ENCODE results near the gene IKBKE. TPM values are rescaled to one million over a fixed set of nuclear protein-coding genes. Genes with fewer than 3 reads are reported as not detected.

The IKBKE gene
- total RNA-seq, 1 experiment from 2014 or later, result 5.1 TPM

GRCh38 chr1:206505702-206506355 is 35.6 kb downstream of the IKBKE start:
- Histone ChIP-seq H2AFZ (ENCODE audit: low read depth, low read length, poor library complexity, severe bottlenecking) (peak overlapping the region; percentile 32), H4K20me1 (ENCODE audit: insufficient read depth) (no peaks in the 10 kb centered on the region), H3K36me3 (ENCODE audit: control insufficient read depth in 1 of 2, insufficient read depth in 2 of 2, low read length in 2 of 2) (no peaks in the 10 kb centered on the region), H3K9ac (ENCODE audit: low read length) (no peak overlapping the region), H3K4me3 (replicated peaks in 1 of 2; ENCODE audit: low read depth in 1 of 2, low read length in 2 of 2) (no peak overlapping the region), H3K27ac (ENCODE audit: low read depth, low read length) (no peak overlapping the region), H3K9me3 (ENCODE audit: control insufficient read depth in 1 of 2, insufficient read depth in 1 of 2, low read depth in 1 of 2, low read length in 2 of 2) (no peaks in the 10 kb centered on the region), H3K4me2 (ENCODE audit: low read length) (no peak overlapping the region), H3K4me1 (ENCODE audit: control insufficient read depth in 1 of 2, insufficient read depth in 2 of 2, low read length in 2 of 2) (peaks cover 31 to 67% of the 10 kb centered on the region in 2 experiments), H3K9me2 (ENCODE audit: insufficient read depth) (no peaks in the 10 kb centered on the region), H3K27me3 (ENCODE audit: insufficient read depth, low read length) (no peaks in the 10 kb centered on the region), H3K79me2 (ENCODE audit: insufficient read depth, low read length) (no peaks in the 10 kb centered on the region)
- no peak for ATAC-seq
- ChIA-PET RAD21 (ENCODE audit: low non-redundant PET in 1 of 2, low total read pairs in 2 of 2, uncharacterized antibody in 2 of 2, unreplicated experiment in 2 of 2) (no interaction called here), CTCF (interaction anchor here (0.8 kb wide), 1 partner anchor 11 kb away, joined by 3 read pairs; no protein-coding TSS in a partner anchor), POLR2A (no interaction called here)
- intact Hi-C loops (cut with micrococcal nuclease), result no loop called here
- BruUV-seq (replicated peaks), result no TSS peak
- TF ChIP-seq RAD21 (IDR thresholded peaks at IDR 0.05; ENCODE audit: low read depth), result peak; percentile 66
- TF ChIP-seq CTCF (IDR thresholded peaks at IDR 0.05 in 2 of 3, conservative IDR thresholded peaks at IDR 0.05 in 1 of 3; ENCODE audit: borderline replicate concordance in 1 of 3, insufficient read depth in 1 of 3, low read depth in 2 of 3, low read length in 2 of 3), result peak in 2 of 3 experiments; percentile 61 to 68; a peak in 5 of 6 replicates
- no peak for TF ChIP-seq SRF (IDR thresholded peaks at IDR 0.05; ENCODE audit: low read depth)
- no peak for DNase-seq (ENCODE audit: low read depth, low spot score)

GRCh38 chr1:206506405-206507283 is 36.4 kb downstream of the IKBKE start:
- Histone ChIP-seq H3K4me3 (replicated peaks in 1 of 2; ENCODE audit: low read depth in 1 of 2, low read length in 2 of 2) (peak overlapping the region; percentile 40 to 55), H3K4me2 (ENCODE audit: low read length) (peak overlapping the region; percentile 72), H3K9me3 (ENCODE audit: control insufficient read depth in 1 of 2, insufficient read depth in 1 of 2, low read depth in 1 of 2, low read length in 2 of 2) (no peaks in the 10 kb centered on the region), H3K9ac (ENCODE audit: low read length) (no peak overlapping the region), H3K4me1 (ENCODE audit: control insufficient read depth in 1 of 2, insufficient read depth in 2 of 2, low read length in 2 of 2) (peaks cover 23 to 67% of the 10 kb centered on the region in 2 experiments), H4K20me1 (ENCODE audit: insufficient read depth) (no peaks in the 10 kb centered on the region), H2AFZ (ENCODE audit: low read depth, low read length, poor library complexity, severe bottlenecking) (peak overlapping the region; percentile 32), H3K9me2 (ENCODE audit: insufficient read depth) (no peaks in the 10 kb centered on the region), H3K27ac (ENCODE audit: low read depth, low read length) (no peak overlapping the region), H3K79me2 (ENCODE audit: insufficient read depth, low read length) (no peaks in the 10 kb centered on the region), H3K27me3 (ENCODE audit: insufficient read depth, low read length) (no peaks in the 10 kb centered on the region), H3K36me3 (ENCODE audit: control insufficient read depth in 1 of 2, insufficient read depth in 2 of 2, low read length in 2 of 2) (no peaks in the 10 kb centered on the region)
- ATAC-seq (no peak), DNase-seq (ENCODE audit: low read depth, low spot score) (no peak)
- intact Hi-C loops (cut with micrococcal nuclease), result no loop called here
- no TSS peak for BruUV-seq (replicated peaks)
- POLR2A ChIA-PET, result no interaction called here
- CTCF ChIA-PET, result no interaction called here
- RAD21 ChIA-PET (ENCODE audit: low non-redundant PET in 1 of 2, low total read pairs in 2 of 2, uncharacterized antibody in 2 of 2, unreplicated experiment in 2 of 2), result no interaction called here
- TF ChIP-seq YY1 (IDR thresholded peaks at IDR 0.05; ENCODE audit: extremely low read depth, insufficient replicate concordance, low read depth, low read length) (no peak), ELF1 (IDR thresholded peaks at IDR 0.05; ENCODE audit: borderline replicate concordance, low read depth) (no peak), EZH2 (IDR thresholded peaks at IDR 0.05) (no peak), JUND (IDR thresholded peaks at IDR 0.05) (no peak), CTCF (IDR thresholded peaks at IDR 0.05 in 2 of 3, conservative IDR thresholded peaks at IDR 0.05 in 1 of 3; ENCODE audit: borderline replicate concordance in 1 of 3, insufficient read depth in 1 of 3, low read depth in 2 of 3, low read length in 2 of 3) (no peak), EGR1 (IDR thresholded peaks at IDR 0.05; ENCODE audit: low read depth) (no peak), ZNF274 (IDR thresholded peaks at IDR 0.05; ENCODE audit: low read depth, low read length) (no peak), SP1 (IDR thresholded peaks at IDR 0.05; ENCODE audit: low read depth) (no peak)
